Skin of body (tissue), 3 donors: ENCODE measurements around the gene WDR47. TPM values are rescaled to one million over a fixed set of nuclear protein-coding genes. Genes with fewer than 3 reads are reported as not detected.
"Not testable (repeated sequence)": the region's sequence is repeated elsewhere in the genome, so short reads cannot be mapped to it uniquely, and the experiment has no call there.

Source experiments
- DNase-seq: peaks from one replicate; lab custom pipeline; 2025; lab: John Stamatoyannopoulos, UW
- small RNA-seq: library from RNA; depleted of rRNA; stranded (forward); fragments of <200 nt; gene quantifications from one replicate; pipeline ENCODE3, GENCODE V24; 2014; ENCODE audit warnings: low replicate concordance
- total RNA-seq: library from RNA; depleted of rRNA; stranded (reverse); fragments of >200 nt; gene quantifications from one replicate; pipeline ENCODE4 v1.2.3, GENCODE V29; 2014

The WDR47 gene
- total RNA-seq, 1 donor from 2014 or later, result 22.5 TPM

DNA sequence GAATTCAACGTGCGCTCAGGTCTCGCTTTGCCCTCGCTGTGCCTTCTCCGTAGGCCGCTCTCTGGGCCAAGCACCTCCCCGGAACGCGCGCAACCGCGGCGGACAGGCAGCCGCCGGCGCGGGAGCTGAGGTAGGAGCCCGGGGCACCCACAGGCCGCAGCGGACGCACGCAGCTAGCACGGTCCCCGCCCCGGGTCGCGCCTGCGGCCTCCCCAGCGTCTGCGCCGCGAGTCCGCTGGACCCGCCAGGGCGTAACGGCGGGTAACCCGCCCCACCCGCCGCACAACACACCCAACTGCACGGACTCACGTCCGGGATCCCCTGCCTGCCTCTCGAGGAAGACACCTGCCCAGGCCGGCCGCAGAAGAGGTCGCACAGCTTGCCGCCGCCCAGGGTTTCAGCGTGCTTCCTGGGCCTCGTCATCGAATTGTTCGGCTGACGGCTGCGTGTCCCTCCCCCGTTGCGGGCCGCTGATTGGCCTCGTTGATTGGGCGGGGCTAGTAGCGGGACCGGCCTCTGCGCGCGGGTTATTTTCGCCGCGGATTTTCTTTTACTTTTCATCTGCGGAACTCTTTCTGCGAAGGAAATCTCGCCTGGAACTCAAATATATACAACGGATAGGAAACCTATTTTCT lies 78.7 kb downstream of the WDR47 start, which contains the start of gene CLCC1:
CLCC1 (minus strand) TSS at position 433 of the 635 bp plus-strand sequence. CDS start 13,047 bp downstream, outside the sequence.
- peak; percentile 87 for DNase-seq

DNA sequence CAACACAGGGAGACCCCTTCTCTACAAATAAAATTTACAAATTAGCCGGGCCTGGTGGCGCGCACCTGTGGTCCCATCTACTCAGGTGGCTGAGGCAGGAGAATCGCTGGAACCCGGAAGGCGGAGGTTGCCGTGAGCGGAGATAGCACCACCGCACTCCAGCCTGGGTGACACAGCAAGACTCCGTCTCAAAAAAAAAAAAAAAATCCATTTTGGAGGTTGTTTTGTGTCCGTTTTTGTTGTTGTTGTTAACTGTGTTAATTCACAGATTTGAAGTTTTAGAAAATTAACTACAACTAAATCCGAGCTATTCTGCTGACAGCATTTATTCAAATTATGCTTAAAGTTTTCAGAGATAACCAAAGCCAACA lies 79.2 kb downstream of the WDR47 start:
- no peak for DNase-seq

DNA sequence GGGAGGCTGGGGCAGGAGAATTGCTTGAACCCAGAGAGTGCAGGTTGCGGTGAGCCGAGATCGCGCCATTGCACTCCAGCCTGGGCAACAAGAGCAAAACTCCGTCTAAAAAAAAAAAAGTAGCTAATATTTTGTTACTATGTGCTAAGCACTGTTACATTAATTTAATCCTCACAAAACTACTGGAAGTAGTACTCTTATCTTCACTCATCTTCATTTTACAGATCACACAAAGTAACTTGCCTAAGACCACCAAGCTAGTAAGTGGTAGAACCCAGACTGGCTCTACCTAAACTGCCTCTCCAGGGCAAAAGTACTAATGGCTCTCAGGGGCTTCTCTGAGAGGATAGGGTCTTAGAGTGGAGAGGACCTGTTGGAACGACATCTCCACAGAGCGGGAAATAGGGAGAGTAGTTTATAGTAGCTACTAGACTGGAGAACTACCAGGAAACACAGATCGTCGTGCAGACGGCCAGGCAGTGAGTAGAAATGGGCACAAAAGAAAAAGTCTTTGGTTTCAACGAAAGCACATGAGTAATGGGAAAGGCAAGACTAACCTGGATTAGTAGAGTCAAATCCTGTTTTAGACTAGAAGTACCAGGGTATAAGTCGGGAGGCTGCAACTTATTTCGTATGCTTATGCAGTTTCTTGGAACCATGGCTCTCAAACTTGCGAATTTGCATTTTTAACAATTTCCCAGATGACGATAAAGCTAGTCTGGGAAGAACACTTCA lies 80.0 kb downstream of the WDR47 start:
- no peak for DNase-seq

DNA sequence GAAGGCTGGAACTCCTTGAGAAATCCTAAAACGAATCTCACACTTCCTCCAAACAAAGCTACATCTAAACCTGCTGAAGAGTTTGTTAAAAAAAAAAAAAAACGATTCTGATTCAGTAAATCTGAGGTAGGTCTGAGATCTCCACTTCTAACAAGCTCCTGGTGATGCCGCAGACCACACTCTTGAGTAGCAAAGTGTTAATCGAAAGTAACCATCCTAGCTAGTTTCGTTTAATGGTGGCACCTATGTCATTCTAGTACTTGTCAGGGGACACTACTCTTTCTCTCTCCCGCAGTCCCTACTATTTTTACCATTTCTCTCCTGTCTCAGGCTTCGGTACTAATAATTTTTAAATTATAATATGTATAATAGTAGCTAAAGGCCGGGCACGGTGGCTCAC lies 80.7 kb downstream of the WDR47 start:
- DNase-seq, result no peak

DNA sequence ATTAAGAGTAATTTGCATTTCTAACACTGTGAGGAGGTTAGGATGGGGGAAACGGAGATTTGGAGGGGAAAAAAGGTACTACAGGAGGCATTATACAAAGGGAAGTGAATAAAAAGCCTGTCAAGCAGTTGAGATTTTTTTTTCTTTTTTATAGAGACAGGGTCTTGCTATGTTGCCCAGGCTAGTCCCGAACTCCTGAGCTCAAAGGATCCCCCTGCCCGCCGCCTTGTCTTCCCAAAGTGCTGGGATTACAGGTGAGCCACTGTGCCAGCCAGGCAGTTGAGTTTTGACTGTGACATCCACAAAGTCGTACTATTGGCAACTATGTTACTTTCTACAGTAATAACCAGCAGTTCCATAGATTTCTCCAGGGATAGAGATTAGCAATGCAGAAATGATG lies 81.2 kb downstream of the WDR47 start:
- no peak for DNase-seq

DNA sequence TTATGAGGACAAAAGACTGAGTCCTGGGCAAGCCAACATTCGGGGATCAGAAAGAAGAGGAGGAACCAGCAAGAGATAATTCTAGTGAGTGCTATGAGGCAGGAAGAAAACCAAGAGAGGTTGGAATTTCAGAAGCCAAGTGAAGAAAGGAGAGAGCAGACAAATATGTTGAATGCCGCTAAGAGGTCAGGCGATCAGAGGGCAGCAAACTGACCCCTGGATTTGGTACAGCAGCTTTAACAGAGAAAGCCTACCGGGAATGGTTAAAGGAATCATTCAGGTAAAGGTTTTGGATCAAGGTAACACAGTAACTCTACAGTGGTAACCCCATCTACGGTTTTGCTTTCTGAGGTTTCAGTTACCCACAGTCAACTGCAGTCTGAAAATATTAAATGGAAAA lies 84.0 kb downstream of the WDR47 start:
- DNase-seq, result no peak

DNA sequence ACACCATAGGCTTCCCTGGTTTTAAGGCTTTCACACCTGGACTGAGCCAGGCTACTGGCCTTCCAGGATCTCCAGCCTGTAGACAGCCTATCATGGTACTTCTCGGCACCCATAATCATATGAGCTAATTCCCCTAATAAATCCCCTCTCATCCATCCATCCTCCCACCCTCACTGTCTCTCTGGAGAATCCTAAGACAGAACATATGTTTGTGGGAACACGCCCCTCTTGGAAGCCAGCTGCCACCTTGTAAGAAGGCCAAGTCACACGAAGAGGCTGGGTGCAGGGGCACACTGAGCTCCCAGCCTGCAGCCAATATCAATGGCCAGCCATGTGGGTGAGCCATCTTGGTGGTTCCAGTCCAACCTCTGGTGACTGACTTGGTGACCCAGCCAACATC lies 86.0 kb downstream of the WDR47 start:
- no peak for DNase-seq

DNA sequence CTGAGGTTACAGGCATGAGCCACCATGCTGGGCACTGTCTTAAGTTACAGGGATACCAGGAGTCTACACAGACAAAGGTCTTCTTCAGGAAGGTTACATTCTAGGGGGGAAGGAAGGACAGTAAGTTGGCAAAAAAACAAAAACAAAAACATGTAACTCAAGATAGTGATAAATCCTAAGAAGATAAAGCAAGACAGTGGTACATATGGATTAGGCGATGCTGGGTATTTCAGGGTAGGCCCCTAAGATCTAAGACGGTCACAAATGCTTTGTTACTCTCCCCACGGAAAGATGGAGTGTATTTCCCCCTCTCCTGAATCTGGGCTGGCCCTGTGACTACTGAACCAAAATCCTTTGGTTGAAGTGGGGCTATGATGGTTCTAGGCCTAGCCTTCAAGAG lies 86.8 kb downstream of the WDR47 start:
- no peak for DNase-seq

DNA sequence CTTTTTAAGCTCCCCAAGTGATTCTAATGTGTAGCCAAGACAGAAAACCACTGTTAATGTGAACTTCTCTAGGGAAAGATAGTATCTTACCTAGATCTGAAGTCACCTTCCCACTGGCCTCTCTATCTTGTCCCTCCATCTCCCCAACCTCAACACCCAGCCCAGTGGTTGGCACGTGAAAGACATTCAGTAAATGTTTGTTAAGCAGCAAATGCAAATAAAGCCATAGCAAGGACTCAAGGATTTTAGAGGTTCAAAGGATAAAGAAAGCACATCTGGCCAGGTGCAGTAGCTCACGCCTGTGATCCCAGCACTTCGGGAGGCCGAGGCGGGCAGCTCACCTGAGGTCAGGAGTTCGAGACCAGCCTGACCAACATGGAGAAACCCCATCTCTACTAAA lies 88.5 kb downstream of the WDR47 start:
- no peak for DNase-seq

DNA sequence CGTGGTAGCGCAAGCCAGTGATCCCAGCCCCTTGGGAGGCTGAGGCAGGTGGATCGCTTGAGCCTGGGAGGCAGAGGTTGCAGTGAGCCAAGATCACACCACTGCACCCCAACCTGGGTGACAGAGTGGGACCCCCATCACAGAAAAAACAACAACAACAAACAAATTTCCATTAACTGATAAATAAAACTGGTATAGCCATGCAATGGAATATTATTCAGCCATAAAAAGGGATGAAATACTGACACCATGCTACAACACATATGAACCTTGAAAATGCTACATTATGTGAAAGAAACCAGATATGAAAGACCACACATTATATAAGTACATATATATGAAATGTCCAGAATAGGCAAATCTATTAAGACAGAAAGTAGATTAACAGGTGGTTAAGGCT lies 90.7 kb downstream of the WDR47 start:
- no peak for DNase-seq

DNA sequence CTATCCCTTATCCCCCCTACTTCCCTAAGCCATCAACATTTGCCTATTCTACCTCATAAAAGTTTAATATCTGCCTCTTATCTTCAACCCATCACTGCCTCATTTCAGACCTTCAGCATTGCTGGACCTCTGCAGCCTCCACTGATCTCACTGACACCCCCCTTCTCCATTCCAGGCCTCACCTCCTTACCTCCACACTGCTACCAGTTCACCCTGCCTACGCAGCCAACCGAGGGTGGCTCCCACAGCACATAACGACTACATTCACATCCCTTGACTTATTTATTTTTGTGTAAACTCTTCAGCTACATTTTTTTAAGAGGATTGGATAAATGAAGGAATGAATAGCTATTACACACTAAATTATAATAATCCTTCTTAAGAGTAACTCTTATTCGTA lies 92.9 kb downstream of the WDR47 start:
- DNase-seq, result no peak

DNA sequence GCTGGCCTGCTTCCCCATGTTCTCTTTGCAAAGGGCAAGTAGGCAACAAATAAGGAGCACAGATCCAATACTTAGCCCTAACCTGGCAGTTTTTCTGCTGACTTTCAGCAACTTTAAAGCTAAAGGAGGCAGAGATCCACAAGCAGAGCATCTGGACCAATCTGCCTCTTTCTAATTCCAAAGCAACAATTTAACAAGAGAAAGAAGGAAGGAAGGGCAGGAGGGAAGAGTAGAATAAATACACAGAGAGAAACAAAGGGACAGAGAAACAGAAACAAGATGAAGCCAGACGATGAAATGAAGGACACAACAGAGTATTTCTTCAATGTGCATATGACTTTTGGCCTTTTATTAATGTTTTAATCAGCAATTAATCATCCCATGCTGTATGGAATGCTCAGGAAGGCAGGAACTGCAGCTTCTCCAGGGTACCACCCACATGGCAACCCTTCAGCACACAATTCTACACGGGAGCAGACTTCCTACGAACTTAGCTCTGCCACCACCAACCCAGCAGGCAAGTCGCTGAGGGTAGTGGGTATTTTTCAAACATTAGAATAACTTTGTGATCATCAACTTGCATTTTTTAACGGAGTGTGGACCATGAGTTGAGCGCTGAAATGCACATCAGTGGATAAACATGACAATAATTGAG lies 93.9 kb downstream of the WDR47 start:
- no peak for DNase-seq

DNA sequence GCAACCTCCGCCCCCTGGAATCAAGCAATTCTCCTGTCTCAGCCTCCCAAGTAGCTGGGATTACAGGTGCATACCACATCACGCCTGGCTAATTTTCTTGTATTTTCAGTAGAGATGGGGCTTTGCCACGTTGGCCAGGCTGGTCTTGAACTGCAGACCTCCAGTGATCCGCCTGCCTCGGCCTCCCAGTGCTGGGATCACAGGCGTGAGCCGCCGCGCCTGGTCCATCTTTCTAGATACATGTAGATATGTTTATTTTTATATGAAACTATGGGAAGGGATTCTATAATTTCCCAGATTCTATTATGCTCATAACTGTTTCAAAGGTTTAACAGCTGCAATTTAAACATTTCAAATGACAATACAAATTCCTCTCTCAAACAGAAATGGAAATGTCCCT lies 105.7 kb downstream of the WDR47 start:
- DNase-seq, result no peak

DNA sequence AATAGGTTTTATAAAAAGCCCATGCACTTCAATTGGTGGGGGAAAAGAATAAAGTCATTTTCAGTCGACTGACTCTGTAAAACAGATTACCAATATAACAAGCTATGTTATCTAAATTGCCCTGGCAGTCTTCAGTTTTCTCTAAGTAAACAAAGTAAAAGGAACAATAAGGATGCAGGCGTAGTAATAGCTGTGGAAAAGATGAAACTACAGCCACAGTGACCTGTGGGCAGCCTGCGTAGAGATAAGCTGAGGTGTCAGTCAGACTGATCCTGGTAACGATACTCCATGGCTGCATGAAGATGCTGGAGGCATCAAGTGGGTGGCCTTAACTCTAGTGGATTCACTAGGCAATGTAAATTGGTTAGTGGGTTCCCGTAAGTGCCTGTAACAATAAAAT lies 108.0 kb downstream of the WDR47 start:
- no peak for DNase-seq

DNA sequence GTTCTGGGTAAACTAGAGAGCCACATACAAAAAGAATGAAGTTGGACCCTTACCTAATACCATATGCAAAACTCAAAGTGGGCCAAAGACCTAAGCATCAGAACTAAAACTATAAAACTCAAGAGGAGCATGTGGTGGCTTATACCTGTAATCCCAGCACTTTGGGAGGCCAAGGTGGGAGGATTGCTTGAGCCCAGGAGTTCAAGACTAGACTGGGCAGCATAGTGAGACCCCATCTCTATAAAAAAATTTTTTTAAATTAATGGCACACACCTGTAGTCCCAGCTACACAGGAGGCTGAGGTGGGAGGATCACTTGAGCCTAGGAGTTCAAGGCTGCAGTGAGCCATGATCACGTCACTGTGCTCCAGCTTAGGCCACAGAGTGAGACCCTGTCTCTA lies 114.3 kb downstream of the WDR47 start:
- not testable (repeated sequence) for DNase-seq

DNA sequence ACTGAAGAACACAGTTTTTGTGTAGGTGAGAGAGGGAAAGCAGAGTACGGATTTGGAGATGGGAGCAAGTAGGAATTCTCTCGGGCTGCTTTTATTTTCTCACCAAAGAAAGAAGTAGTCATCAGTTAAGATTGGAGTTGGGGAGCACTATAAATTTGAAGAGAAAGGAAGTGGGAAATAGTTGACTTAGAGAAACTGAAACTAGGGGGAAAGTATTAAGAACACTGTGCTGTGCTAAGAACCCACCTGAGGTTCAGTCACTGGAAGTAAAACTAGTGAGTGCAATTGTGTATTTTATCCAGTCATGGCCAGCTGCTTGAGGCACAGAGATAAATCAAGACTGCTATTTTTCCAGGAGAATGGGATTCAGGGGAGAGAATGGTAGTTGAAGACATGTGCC lies 116.0 kb downstream of the WDR47 start:
- DNase-seq, result no peak

Small RNAs within 50 kb of the gene (small RNA-seq; reads per million reads assigned to genes)
- not detected for gene BX679664.1
- gene BX679664.2, result not detected

Other genes with a start within 250 kb of the WDR47 start
- 0.20 TPM for gene AKNAD1, start 185.0 kb downstream of the WDR47 start, total RNA-seq
- 56.2 TPM for gene GPSM2, start 165.1 kb downstream of the WDR47 start, total RNA-seq
- gene CLCC1, start 78.6 kb downstream of the WDR47 start, total RNA-seq, result 21.7 TPM
- gene TAF13, start 33.9 kb upstream of the WDR47 start, total RNA-seq, result 47.5 TPM
- gene TMEM167B, start 48.7 kb upstream of the WDR47 start, total RNA-seq, result 31.9 TPM
- 3.5 TPM for gene ELAPOR1, start 72.0 kb upstream of the WDR47 start, total RNA-seq
- 96.0 TPM for gene SARS1, start 171.8 kb upstream of the WDR47 start, total RNA-seq
- gene CELSR2, start 207.4 kb upstream of the WDR47 start, total RNA-seq, result 22.4 TPM
- 5.0 TPM for gene PSRC1, start 241.0 kb upstream of the WDR47 start, total RNA-seq